Measurements from ENCODE around the gene STT3B. TPM values are rescaled to one million over a fixed set of nuclear protein-coding genes. Genes with fewer than 3 reads are reported as not detected.

The STT3B gene
- total RNA-seq, 2 donors from 2014 or later: 44.5 to 65.1 TPM

DNA sequence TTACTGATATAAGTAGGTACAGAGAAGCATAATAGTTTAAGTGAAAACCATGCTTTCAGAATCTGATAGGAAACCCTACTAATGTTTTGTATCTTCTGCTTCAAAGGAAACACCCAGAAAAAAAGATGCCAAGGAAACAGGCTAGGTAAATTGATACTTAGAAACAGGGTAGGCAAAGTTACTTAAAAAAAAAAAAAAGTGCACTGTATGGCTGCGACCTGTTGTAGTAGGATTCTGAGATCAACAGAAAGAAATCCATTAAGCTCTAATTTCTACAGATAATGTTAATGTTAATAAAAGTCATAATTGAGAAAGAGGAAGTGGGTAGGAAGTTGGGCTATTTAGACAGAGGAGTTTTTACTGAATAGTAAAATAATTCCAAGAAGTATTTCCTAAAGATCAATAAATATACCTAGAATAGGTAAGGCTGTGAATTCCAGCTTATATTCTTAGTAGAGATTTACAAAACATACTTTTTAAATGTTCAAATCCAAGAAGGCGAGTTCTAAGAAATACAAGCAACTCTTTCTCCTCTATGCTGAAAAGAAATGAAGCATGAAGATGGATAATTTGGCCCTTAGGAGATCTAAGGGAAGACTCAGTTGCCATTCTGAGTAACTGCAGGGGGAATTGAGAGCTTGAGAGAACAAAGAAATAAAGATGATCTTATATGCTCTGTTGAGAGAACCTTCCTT lies 24.1 kb upstream of the STT3B start:
- Histone ChIP-seq H3K27me3 (no peaks in the 10 kb centered on the region), H3K9me3 (no peaks in the 10 kb centered on the region), H3K4me3 (no peak overlapping the region), H3K36me3 (replicated peaks in 1 of 2; ENCODE audit: insufficient read depth in 1 of 2, low read depth in 2 of 2) (no peaks in the 10 kb centered on the region), H3K27ac (no peak overlapping the region), H3K4me1 (no peaks in the 10 kb centered on the region)
- intact Hi-C loops (cut with DNase I): no loop called here
- DNase-seq: no peak
- 74 to 78% methylated on average over 2 of the region's 2 CpGs for WGBS, 2 donors
- no peak for ATAC-seq
- no peak for TF ChIP-seq CTCF (IDR thresholded peaks at IDR 0.05)
- TF ChIP-seq POLR2A (IDR thresholded peaks at IDR 0.05): no peak

DNA sequence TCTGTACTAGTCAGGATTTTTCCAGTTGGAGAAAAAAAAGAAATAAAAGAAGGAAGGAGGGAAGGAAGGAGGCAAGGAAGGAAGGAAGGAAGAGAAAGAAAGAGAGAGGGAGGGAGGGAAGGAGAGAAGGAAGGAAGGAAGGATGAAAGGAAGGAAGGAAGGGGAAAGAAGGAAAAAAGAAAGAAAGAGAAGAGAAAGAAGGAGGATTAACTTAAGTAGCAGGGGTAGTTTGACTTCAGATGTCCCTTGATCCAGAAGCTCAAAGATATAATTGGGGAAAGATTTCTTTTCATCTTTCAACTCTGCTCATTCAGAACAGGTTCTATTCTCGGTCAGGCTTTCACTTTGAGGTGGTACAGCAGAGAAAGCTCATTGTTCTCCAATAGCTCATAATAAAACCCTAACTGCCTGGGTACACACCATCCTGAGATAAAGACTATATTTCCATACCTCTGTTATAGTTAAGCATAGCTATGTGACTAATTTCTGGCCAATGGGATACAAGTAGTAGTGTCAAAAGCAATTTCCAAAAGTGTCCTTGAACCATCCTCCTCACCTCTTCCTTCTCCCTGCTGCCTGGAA lies 23.5 kb upstream of the STT3B start:
- H3K27ac ChIP-seq: no peak overlapping the region
- intact Hi-C loops (cut with DNase I): no loop called here
- H3K27me3 ChIP-seq: no peaks in the 10 kb centered on the region
- no peaks in the 10 kb centered on the region for H3K9me3 ChIP-seq
- H3K4me1 ChIP-seq: no peaks in the 10 kb centered on the region
- WGBS, 2 donors: 62 to 64% methylated on average over 1 of the region's 1 CpG
- ATAC-seq (no peak), DNase-seq (no peak)
- no peak overlapping the region for H3K4me3 ChIP-seq
- TF ChIP-seq POLR2A (IDR thresholded peaks at IDR 0.05) (no peak), CTCF (IDR thresholded peaks at IDR 0.05) (no peak)
- no peaks in the 10 kb centered on the region for H3K36me3 ChIP-seq (replicated peaks in 1 of 2; ENCODE audit: insufficient read depth in 1 of 2, low read depth in 2 of 2)

DNA sequence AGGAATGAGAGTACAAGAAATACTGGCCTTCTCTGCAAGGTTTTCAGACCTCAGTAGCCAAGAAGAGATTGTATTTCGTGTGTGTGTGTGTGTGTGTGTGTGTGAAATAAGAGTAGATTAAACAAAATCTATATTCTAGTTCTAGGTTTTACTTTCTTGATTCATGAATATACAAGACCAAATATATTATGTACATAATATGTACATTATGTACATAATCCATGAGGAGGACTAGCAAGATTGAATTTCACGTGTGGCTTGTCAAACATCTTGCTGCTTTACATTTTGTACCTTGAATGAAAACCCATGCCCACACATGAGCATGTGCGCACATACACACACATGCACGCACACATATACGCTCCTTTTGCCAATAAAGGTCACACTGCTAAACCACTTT lies 18.2 kb upstream of the STT3B start:
- intact Hi-C loops (cut with DNase I): no loop called here
- Histone ChIP-seq H3K4me3 (no peak overlapping the region), H3K4me1 (no peaks in the 10 kb centered on the region), H3K9me3 (no peaks in the 10 kb centered on the region), H3K27me3 (no peaks in the 10 kb centered on the region), H3K36me3 (replicated peaks in 1 of 2; ENCODE audit: insufficient read depth in 1 of 2, low read depth in 2 of 2) (no peaks in the 10 kb centered on the region), H3K27ac (no peak overlapping the region)
- DNase-seq (no peak), ATAC-seq (no peak)
- no peak for TF ChIP-seq CTCF (IDR thresholded peaks at IDR 0.05)
- no peak for TF ChIP-seq POLR2A (IDR thresholded peaks at IDR 0.05)
- WGBS, 2 donors: 79 to 90% methylated on average over 5 of the region's 5 CpGs

- TF ChIP-seq POLR2A (IDR thresholded peaks at IDR 0.05): no peak
- TF ChIP-seq CTCF (IDR thresholded peaks at IDR 0.05): no peak
- no peaks in the 10 kb centered on the region for H3K27me3 ChIP-seq
- H3K36me3 ChIP-seq (replicated peaks in 1 of 2; ENCODE audit: insufficient read depth in 1 of 2, low read depth in 2 of 2): no peaks in the 10 kb centered on the region
- no peak overlapping the region for H3K4me3 ChIP-seq
- no peak overlapping the region for H3K27ac ChIP-seq
- H3K9me3 ChIP-seq: no peaks in the 10 kb centered on the region
- H3K4me1 ChIP-seq: no peaks in the 10 kb centered on the region
- intact Hi-C loops (cut with DNase I): no loop called here
- DNase-seq: no peak
- ATAC-seq: no peak
- WGBS, 2 donors: 92 to 94% methylated on average over 2 of the region's 2 CpGs
These were observed 17.0 kb upstream of the STT3B start for GRCh38 chr3:31515486-31516284.

All from body of pancreas (tissue), 4 donors.